Skeletal muscle tissue (tissue), 4 donors: ENCODE data around the gene LLGL2. TPM values are rescaled to one million over a fixed set of nuclear protein-coding genes. Genes with fewer than 3 reads are reported as not detected.

ENCODE experiments used
- H3K27ac ChIP-seq: one replicate; pipeline ENCODE4 v1.7.0; 2013; ENCODE audit warnings: mild to moderate bottlenecking, low read depth, low read length, inconsistent platforms
- H3K27me3 ChIP-seq, 3 donors: one replicate each; pipeline ENCODE4 v1.7.0; 2013; ENCODE audit warnings: low read length in 3 of 3; ENCODE audit not compliant: control insufficient read depth in 3 of 3, insufficient read depth in 3 of 3
- H3K36me3 ChIP-seq, 3 donors: one replicate each; pipeline ENCODE4 v1.7.0; 2013; ENCODE audit warnings: low read length in 3 of 3; ENCODE audit not compliant: control insufficient read depth in 3 of 3, insufficient read depth in 3 of 3
- H3K4me1 ChIP-seq, 3 donors: one replicate each; pipeline ENCODE4 v1.7.0; 2013; ENCODE audit warnings: low read length in 3 of 3, mild to moderate bottlenecking in 3 of 3; ENCODE audit not compliant: control insufficient read depth in 3 of 3, insufficient read depth in 3 of 3
- H3K4me3 ChIP-seq, 3 donors: one replicate each; pipeline ENCODE4 v1.7.0; 2013; ENCODE audit warnings: low read length in 3 of 3
- H3K9ac ChIP-seq, 3 donors: one replicate each; pipeline ENCODE4 v1.7.0; 2013; ENCODE audit warnings: low read length in 3 of 3, mild to moderate bottlenecking in 3 of 3, moderate library complexity in 2 of 3, low read depth in 1 of 3
- H3K9me3 ChIP-seq, 3 donors: one replicate each; pipeline ENCODE4 v1.7.0; 2013; ENCODE audit warnings: low read length in 3 of 3; ENCODE audit not compliant: control insufficient read depth in 3 of 3
- total RNA-seq: library from RNA; depleted of rRNA; stranded (reverse); fragments of >200 nt; gene quantifications from one replicate; pipeline ENCODE4 v1.2.3, GENCODE V29; 2014
- donor health status: Osteomylitis.

Gene LLGL2
- total RNA-seq, 1 donor from 2014 or later = 4.7 TPM

- peaks cover 20 to 46% (median 33%) of the 10 kb centered on the region in 3 donors for H3K4me1 ChIP-seq
- H3K4me3 ChIP-seq = no peak overlapping the region
- H3K27me3 ChIP-seq = no peaks in the 10 kb centered on the region
- H3K36me3 ChIP-seq = peaks cover 47 to 56% (median 49%) of the 10 kb centered on the region in 3 donors
- H3K9me3 ChIP-seq = no peaks in the 10 kb centered on the region
- H3K9ac ChIP-seq = peak overlapping the region in 2 of 3 donors; percentile 33 to 40
- no peak overlapping the region for H3K27ac ChIP-seq
These were observed 24.9 kb upstream of the LLGL2 start for GRCh38 chr17:75500419-75501216.

GRCh38 chr17:75501378-75502071 is 24.0 kb upstream of the LLGL2 start:
- H3K36me3 ChIP-seq = peaks cover 44 to 56% (median 48%) of the 10 kb centered on the region in 3 donors
- no peaks in the 10 kb centered on the region for H3K9me3 ChIP-seq
- no peak overlapping the region for H3K4me3 ChIP-seq
- H3K9ac ChIP-seq = peak overlapping the region in 2 of 3 donors; percentile 10 to 16
- H3K27ac ChIP-seq = peak overlapping the region; percentile 25
- peaks cover 20 to 46% (median 33%) of the 10 kb centered on the region in 3 donors for H3K4me1 ChIP-seq
- no peaks in the 10 kb centered on the region for H3K27me3 ChIP-seq

GRCh38 chr17:75502072-75502720 is 23.3 kb upstream of the LLGL2 start:
- H3K27me3 ChIP-seq = no peaks in the 10 kb centered on the region
- H3K9me3 ChIP-seq = no peaks in the 10 kb centered on the region
- peaks cover 45 to 54% (median 47%) of the 10 kb centered on the region in 3 donors for H3K36me3 ChIP-seq
- H3K4me3 ChIP-seq = no peak overlapping the region
- H3K27ac ChIP-seq = peak overlapping the region; percentile 25
- H3K9ac ChIP-seq = no peak overlapping the region
- H3K4me1 ChIP-seq = peaks cover 20 to 46% (median 33%) of the 10 kb centered on the region in 3 donors

GRCh38 chr17:75502721-75503329 is 22.7 kb upstream of the LLGL2 start:
- Histone ChIP-seq H3K36me3 (peaks cover 45 to 53% (median 46%) of the 10 kb centered on the region in 3 donors), H3K27ac (peak overlapping the region; percentile 25), H3K4me1 (peaks cover 20 to 46% (median 33%) of the 10 kb centered on the region in 3 donors)

GRCh38 chr17:75503337-75503950 is 22.1 kb upstream of the LLGL2 start:
- Histone ChIP-seq H3K9ac (no peak overlapping the region), H3K4me3 (no peak overlapping the region), H3K27ac (no peak overlapping the region), H3K27me3 (no peaks in the 10 kb centered on the region), H3K9me3 (no peaks in the 10 kb centered on the region), H3K4me1 (peaks cover 22 to 45% (median 32%) of the 10 kb centered on the region in 3 donors), H3K36me3 (peaks cover 39 to 48% (median 39%) of the 10 kb centered on the region in 3 donors)

More at GRCh38 chr17:75502721-75503329, 22.7 kb upstream of the LLGL2 start:
- H3K27me3 ChIP-seq = no peaks in the 10 kb centered on the region
- H3K4me3 ChIP-seq = no peak overlapping the region
- no peak overlapping the region for H3K9ac ChIP-seq
- no peaks in the 10 kb centered on the region for H3K9me3 ChIP-seq

GRCh38 chr17:75503976-75504346 is 21.5 kb upstream of the LLGL2 start:
- Histone ChIP-seq H3K27me3 (no peaks in the 10 kb centered on the region), H3K27ac (no peak overlapping the region), H3K4me1 (peaks cover 23 to 45% (median 32%) of the 10 kb centered on the region in 3 donors), H3K9me3 (no peaks in the 10 kb centered on the region), H3K9ac (no peak overlapping the region), H3K4me3 (no peak overlapping the region), H3K36me3 (peaks cover 34 to 45% (median 39%) of the 10 kb centered on the region in 3 donors)

- H3K27ac ChIP-seq = no peak overlapping the region
- H3K27me3 ChIP-seq = no peaks in the 10 kb centered on the region
These were observed 20.9 kb upstream of the LLGL2 start for GRCh38 chr17:75504347-75505151.

GRCh38 chr17:75505152-75505409 is 20.4 kb upstream of the LLGL2 start:
- no peak overlapping the region for H3K27ac ChIP-seq
- peaks cover 34 to 41% (median 34%) of the 10 kb centered on the region in 3 donors for H3K36me3 ChIP-seq

More at GRCh38 chr17:75504347-75505151, 20.9 kb upstream of the LLGL2 start:
- Histone ChIP-seq H3K9ac (no peak overlapping the region), H3K4me1 (peaks cover 26 to 45% (median 32%) of the 10 kb centered on the region in 3 donors), H3K36me3 (peaks cover 33 to 44% (median 36%) of the 10 kb centered on the region in 3 donors), H3K4me3 (no peak overlapping the region), H3K9me3 (no peaks in the 10 kb centered on the region)

GRCh38 chr17:75505640-75506039 is 19.9 kb upstream of the LLGL2 start:
- H3K27me3 ChIP-seq = no peaks in the 10 kb centered on the region
- peaks cover 30 to 37% (median 30%) of the 10 kb centered on the region in 3 donors for H3K36me3 ChIP-seq
- no peaks in the 10 kb centered on the region for H3K9me3 ChIP-seq
- H3K4me1 ChIP-seq = peaks cover 27 to 49% (median 36%) of the 10 kb centered on the region in 3 donors
- H3K27ac ChIP-seq = no peak overlapping the region
- H3K9ac ChIP-seq = no peak overlapping the region
- no peak overlapping the region for H3K4me3 ChIP-seq

More at GRCh38 chr17:75505152-75505409, 20.4 kb upstream of the LLGL2 start:
- Histone ChIP-seq H3K4me3 (no peak overlapping the region), H3K27me3 (no peaks in the 10 kb centered on the region), H3K9ac (no peak overlapping the region), H3K4me1 (peaks cover 28 to 48% (median 34%) of the 10 kb centered on the region in 3 donors), H3K9me3 (no peaks in the 10 kb centered on the region)
